ENCODE measurements around the gene CCDC200. TPM values are rescaled to one million over a fixed set of nuclear protein-coding genes. Genes with fewer than 3 reads are reported as not detected.
"Not testable (repeated sequence)": the region's sequence is repeated elsewhere in the genome, so short reads cannot be mapped to it uniquely, and the experiment has no call there.

CCDC200 gene
- polyA plus RNA-seq, 1 donor from 2014 or later: not detected

DNA sequence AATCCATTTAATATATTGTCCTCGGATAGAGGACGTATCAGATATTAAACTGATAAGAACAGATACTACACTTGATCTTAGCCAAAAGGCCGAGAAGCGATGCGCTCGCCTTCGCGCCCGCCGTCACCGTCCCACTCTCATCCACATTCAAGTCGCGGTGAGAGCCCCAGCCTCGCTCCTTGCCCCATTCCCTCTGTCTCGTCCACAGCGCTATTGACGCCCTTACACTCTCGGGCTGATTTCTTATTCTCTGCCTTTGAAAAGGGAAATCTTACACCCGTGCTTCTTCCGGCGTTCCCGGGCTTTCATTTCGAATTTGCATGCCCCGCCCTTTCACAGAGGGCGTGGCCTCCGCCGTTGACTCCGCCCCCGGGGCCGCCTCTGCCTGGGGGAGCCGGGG, 5.5 kb upstream of the CCDC200 start, which contains the start of gene RNU2-1:
RNU2-1 (minus strand) TSS at position 101 of the 400 bp plus-strand sequence.
- not testable (repeated sequence) for H3F3A ChIP-seq (ENCODE audit: insufficient read depth, low read length, poor library complexity, severe bottlenecking); H3K4me2 ChIP-seq (ENCODE audit: low read length); H3K9me3 ChIP-seq (ENCODE audit: low read length); H3K27me3 ChIP-seq (ENCODE audit: insufficient read depth, low read depth, low read length); H3K27ac ChIP-seq (ENCODE audit: low read length); H2AFZ ChIP-seq (ENCODE audit: low read depth, low read length); H3K4me3 ChIP-seq (ENCODE audit: low read length); H4K20me1 ChIP-seq (ENCODE audit: insufficient read depth); H3K9ac ChIP-seq (ENCODE audit: low read length); H3K79me2 ChIP-seq (replicated peaks; ENCODE audit: insufficient read depth, low read length); H3K9me2 ChIP-seq (ENCODE audit: insufficient read depth, low read length); H3K36me3 ChIP-seq (ENCODE audit: insufficient read depth, low read length)

GRCh38 chr17:43233263-43233662, 4.8 kb upstream of the CCDC200 start:
- not testable (repeated sequence) for H3K4me2 ChIP-seq (ENCODE audit: low read length); H3K9ac ChIP-seq (ENCODE audit: low read length); H4K20me1 ChIP-seq (ENCODE audit: insufficient read depth); H3K27ac ChIP-seq (ENCODE audit: low read length); H2AFZ ChIP-seq (ENCODE audit: low read depth, low read length); H3K4me3 ChIP-seq (ENCODE audit: low read length); H3K27me3 ChIP-seq (ENCODE audit: insufficient read depth, low read depth, low read length); H3K9me2 ChIP-seq (ENCODE audit: insufficient read depth, low read length); H3K9me3 ChIP-seq (ENCODE audit: low read length); H3K36me3 ChIP-seq (ENCODE audit: insufficient read depth, low read length); H3F3A ChIP-seq (ENCODE audit: insufficient read depth, low read length, poor library complexity, severe bottlenecking); H3K79me2 ChIP-seq (replicated peaks; ENCODE audit: insufficient read depth, low read length)

- H3K9ac ChIP-seq (ENCODE audit: low read length); H3F3A ChIP-seq (ENCODE audit: insufficient read depth, low read length, poor library complexity, severe bottlenecking); H3K79me2 ChIP-seq (replicated peaks; ENCODE audit: insufficient read depth, low read length); H3K27ac ChIP-seq (ENCODE audit: low read length); H3K4me3 ChIP-seq (ENCODE audit: low read length); H3K9me3 ChIP-seq (ENCODE audit: low read length); H3K4me2 ChIP-seq (ENCODE audit: low read length); H3K27me3 ChIP-seq (ENCODE audit: insufficient read depth, low read depth, low read length); H3K9me2 ChIP-seq (ENCODE audit: insufficient read depth, low read length); H3K36me3 ChIP-seq (ENCODE audit: insufficient read depth, low read length); H2AFZ ChIP-seq (ENCODE audit: low read depth, low read length); H4K20me1 ChIP-seq (ENCODE audit: insufficient read depth): not testable (repeated sequence)
Observed at GRCh38 chr17:43232021-43232699, 3.7 kb upstream of the CCDC200 start.

GRCh38 chr17:43231205-43232020, 3.0 kb upstream of the CCDC200 start:
- H3K4me2 ChIP-seq (ENCODE audit: low read length); H3K9me2 ChIP-seq (ENCODE audit: insufficient read depth, low read length); H3K9ac ChIP-seq (ENCODE audit: low read length); H3K27ac ChIP-seq (ENCODE audit: low read length); H3K27me3 ChIP-seq (ENCODE audit: insufficient read depth, low read depth, low read length); H3K36me3 ChIP-seq (ENCODE audit: insufficient read depth, low read length); H3K4me3 ChIP-seq (ENCODE audit: low read length); H3K79me2 ChIP-seq (replicated peaks; ENCODE audit: insufficient read depth, low read length); H3F3A ChIP-seq (ENCODE audit: insufficient read depth, low read length, poor library complexity, severe bottlenecking); H3K9me3 ChIP-seq (ENCODE audit: low read length); H2AFZ ChIP-seq (ENCODE audit: low read depth, low read length); H4K20me1 ChIP-seq (ENCODE audit: insufficient read depth): not testable (repeated sequence)

- Histone ChIP-seq H3K27me3 (ENCODE audit: insufficient read depth, low read depth, low read length) (no peaks in the 10 kb centered on the region), H2AFZ (ENCODE audit: low read depth, low read length) (no peak overlapping the region), H3K9ac (ENCODE audit: low read length) (no peak overlapping the region), H3K9me3 (ENCODE audit: low read length) (no peaks in the 10 kb centered on the region), H3F3A (ENCODE audit: insufficient read depth, low read length, poor library complexity, severe bottlenecking) (no peaks in the 10 kb centered on the region), H3K79me2 (replicated peaks; ENCODE audit: insufficient read depth, low read length) (no peaks in the 10 kb centered on the region), H3K27ac (ENCODE audit: low read length) (no peak overlapping the region), H3K4me3 (ENCODE audit: low read length) (no peak overlapping the region), H4K20me1 (ENCODE audit: insufficient read depth) (no peaks in the 10 kb centered on the region), H3K36me3 (ENCODE audit: insufficient read depth, low read length) (no peaks in the 10 kb centered on the region), H3K9me2 (ENCODE audit: insufficient read depth, low read length) (no peaks in the 10 kb centered on the region), H3K4me2 (ENCODE audit: low read length) (no peak overlapping the region)
- TF ChIP-seq TAF1 (IDR thresholded peaks at IDR 0.05; ENCODE audit: low read depth) (no peak), RAD21 (conservative IDR thresholded peaks at IDR 0.05) (no peak), CTCF (IDR thresholded peaks at IDR 0.05; ENCODE audit: poor library complexity, severe bottlenecking) (no peak), EZH2 (IDR thresholded peaks at IDR 0.05; ENCODE audit: borderline replicate concordance, insufficient read depth, low read length, poor library complexity, severe bottlenecking) (no peak), POLR2AphosphoS5 (IDR thresholded peaks at IDR 0.05) (no peak), SMC3 (conservative IDR thresholded peaks at IDR 0.05; ENCODE audit: poor library complexity) (no peak), EP300 (conservative IDR thresholded peaks at IDR 0.05; ENCODE audit: poor library complexity, severe bottlenecking) (no peak)
- TF ChIP-seq, protein P1, sequence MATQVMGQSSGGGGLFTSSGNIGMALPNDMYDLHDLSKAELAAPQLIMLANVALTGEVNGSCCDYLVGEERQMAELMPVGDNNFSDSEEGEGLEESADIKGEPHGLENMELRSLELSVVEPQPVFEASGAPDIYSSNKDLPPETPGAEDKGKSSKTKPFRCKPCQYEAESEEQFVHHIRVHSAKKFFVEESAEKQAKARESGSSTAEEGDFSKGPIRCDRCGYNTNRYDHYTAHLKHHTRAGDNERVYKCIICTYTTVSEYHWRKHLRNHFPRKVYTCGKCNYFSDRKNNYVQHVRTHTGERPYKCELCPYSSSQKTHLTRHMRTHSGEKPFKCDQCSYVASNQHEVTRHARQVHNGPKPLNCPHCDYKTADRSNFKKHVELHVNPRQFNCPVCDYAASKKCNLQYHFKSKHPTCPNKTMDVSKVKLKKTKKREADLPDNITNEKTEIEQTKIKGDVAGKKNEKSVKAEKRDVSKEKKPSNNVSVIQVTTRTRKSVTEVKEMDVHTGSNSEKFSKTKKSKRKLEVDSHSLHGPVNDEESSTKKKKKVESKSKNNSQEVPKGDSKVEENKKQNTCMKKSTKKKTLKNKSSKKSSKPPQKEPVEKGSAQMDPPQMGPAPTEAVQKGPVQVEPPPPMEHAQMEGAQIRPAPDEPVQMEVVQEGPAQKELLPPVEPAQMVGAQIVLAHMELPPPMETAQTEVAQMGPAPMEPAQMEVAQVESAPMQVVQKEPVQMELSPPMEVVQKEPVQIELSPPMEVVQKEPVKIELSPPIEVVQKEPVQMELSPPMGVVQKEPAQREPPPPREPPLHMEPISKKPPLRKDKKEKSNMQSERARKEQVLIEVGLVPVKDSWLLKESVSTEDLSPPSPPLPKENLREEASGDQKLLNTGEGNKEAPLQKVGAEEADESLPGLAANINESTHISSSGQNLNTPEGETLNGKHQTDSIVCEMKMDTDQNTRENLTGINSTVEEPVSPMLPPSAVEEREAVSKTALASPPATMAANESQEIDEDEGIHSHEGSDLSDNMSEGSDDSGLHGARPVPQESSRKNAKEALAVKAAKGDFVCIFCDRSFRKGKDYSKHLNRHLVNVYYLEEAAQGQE (IDR thresholded peaks at IDR 0.05; ENCODE audit: borderline replicate concordance): no peak
Observed at GRCh38 chr17:43226393-43226792, 2.0 kb downstream of the CCDC200 start.

Data from neural cell (in vitro differentiated cells).